Measurements from ENCODE around the gene CFAP20. TPM values are rescaled to one million over a fixed set of nuclear protein-coding genes. Genes with fewer than 3 reads are reported as not detected.

The CFAP20 gene
- total RNA-seq, 1 experiment from 2014 or later: 59.7 TPM

DNA sequence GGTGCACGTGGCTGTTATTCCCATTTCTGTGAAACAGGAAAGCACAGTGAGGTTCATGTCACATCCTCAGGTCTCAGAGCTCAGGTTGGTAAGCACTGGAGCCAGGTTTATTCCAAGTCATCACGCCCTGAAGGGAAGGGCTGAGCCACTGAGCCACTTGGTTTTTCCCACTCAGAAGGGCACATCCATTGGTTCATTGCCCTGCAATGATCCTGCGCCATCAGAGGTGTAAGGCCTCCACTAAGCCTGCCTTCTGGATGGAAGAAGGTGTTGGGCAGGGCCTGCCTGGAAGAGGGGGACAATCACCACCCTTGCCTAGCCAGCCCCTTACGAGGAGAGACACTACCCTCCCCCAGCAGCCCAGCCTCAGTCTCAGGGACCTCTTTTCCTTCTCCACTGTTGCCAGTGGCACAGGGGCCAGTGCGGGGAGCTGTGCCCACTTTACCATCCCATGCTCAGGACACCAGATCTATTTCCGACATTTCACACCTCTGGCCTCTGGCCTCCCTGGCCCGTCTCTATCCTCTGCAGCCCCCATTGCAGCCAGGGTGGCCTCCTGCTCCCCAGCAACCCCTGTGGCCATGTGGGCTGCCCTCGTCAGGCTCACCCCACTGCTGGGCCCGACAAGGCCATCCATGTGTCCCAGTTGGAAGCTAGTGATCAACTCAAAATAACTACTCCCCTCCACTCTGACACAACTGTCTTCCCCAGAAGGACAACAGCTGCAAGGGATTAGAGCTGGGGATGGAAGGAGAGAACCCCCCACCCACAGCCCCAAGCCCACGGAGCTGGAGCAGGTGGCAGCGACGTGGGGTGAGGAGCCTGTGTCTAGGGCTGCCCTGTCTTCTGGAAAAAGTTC is 29.9 kb downstream of the CFAP20 start:
- H3K4me3 ChIP-seq (replicated peaks in 1 of 2; ENCODE audit: low read depth in 1 of 2, low read length in 2 of 2): no peak overlapping the region
- ATAC-seq (no peak), DNase-seq (ENCODE audit: low read depth, low spot score) (no peak)
- no peaks in the 10 kb centered on the region for H3K27me3 ChIP-seq (ENCODE audit: insufficient read depth, low read length)
- intact Hi-C loops (cut with micrococcal nuclease): no loop called here
- H3K9me3 ChIP-seq (ENCODE audit: control insufficient read depth in 1 of 2, insufficient read depth in 1 of 2, low read depth in 1 of 2, low read length in 2 of 2): no peaks in the 10 kb centered on the region
- ChIA-PET RAD21 (ENCODE audit: low non-redundant PET in 1 of 2, low total read pairs in 2 of 2, uncharacterized antibody in 2 of 2, unreplicated experiment in 2 of 2) (no interaction called here), POLR2A (no interaction called here), CTCF (interaction anchor here (1.1 to 1.2 kb wide), 2 partner anchors 23 to 99 kb away, joined by 3 to 5 read pairs; partner anchors contain the start of gene ZNF319)
- no peaks in the 10 kb centered on the region for H3K9me2 ChIP-seq (ENCODE audit: insufficient read depth)
- H3K4me1 ChIP-seq (ENCODE audit: control insufficient read depth in 1 of 2, insufficient read depth in 2 of 2, low read length in 2 of 2): peaks cover 0 to 16% of the 10 kb centered on the region in 2 experiments; a peak in 2 of 4 replicates
- no TSS peak for BruUV-seq (replicated peaks)
- H3K4me2 ChIP-seq (ENCODE audit: low read length): no peak overlapping the region
- no peak overlapping the region for H2AFZ ChIP-seq (ENCODE audit: low read depth, low read length, poor library complexity, severe bottlenecking)
- no peaks in the 10 kb centered on the region for H3K36me3 ChIP-seq (ENCODE audit: control insufficient read depth in 1 of 2, insufficient read depth in 2 of 2, low read length in 2 of 2)
- H3K9ac ChIP-seq (ENCODE audit: low read length): no peak overlapping the region
- H3K79me2 ChIP-seq (ENCODE audit: insufficient read depth, low read length): no peaks in the 10 kb centered on the region
- no peaks in the 10 kb centered on the region for H4K20me1 ChIP-seq (ENCODE audit: insufficient read depth)
- TF ChIP-seq RAD21 (IDR thresholded peaks at IDR 0.05; ENCODE audit: low read depth): no peak
- TF ChIP-seq ZNF274 (IDR thresholded peaks at IDR 0.05; ENCODE audit: low read depth, low read length): no peak
- no peak for TF ChIP-seq YY1 (IDR thresholded peaks at IDR 0.05; ENCODE audit: extremely low read depth, insufficient replicate concordance, low read depth, low read length)
- no peak for TF ChIP-seq EZH2 (IDR thresholded peaks at IDR 0.05)
- no peak for TF ChIP-seq POLR2AphosphoS5 (IDR thresholded peaks at IDR 0.05; ENCODE audit: low read depth, low read length)
- H3K27ac ChIP-seq (ENCODE audit: low read depth, low read length): no peak overlapping the region

DNA sequence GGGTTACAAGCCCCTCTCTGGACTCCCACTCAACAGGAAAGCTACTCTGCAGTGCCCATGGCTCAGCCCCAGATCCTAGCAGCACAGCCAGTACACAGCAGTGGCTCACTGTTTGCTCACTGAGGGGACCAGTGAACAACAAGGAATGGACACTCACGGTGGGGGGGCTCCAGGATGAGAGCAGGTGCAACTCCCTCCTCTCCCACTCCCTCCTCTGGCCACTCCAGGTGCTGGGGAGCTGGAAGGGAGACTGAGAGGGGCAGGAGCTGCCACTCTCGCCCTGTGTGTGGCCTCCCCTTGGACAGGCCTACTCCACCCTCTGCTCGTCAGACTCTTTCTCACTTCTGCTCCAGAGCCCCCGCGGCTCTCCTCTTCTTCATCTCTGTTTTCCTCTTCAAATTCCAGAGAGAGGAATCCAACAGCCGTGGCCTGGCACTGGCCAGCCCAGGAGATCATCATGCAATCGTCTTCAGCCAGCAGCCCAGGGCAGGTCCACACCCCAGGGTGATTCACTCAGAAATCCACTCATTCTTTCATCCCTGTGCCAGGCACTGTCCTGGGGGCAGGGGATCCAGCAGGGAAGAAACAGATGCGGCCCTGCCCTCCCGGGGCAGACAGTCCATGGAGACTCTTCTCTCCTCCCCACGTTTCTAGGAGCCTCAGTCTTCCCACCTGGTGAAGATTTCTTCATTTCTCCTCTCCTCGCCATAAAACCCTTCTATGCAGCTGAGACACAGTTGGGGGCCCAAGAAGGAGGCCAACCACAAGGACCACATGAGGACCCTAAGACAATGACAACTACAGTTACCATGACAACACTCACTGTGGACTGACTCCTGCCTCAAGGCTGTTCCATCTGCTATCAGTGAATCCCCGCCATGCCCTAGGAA is 30.7 kb downstream of the CFAP20 start:
- TF ChIP-seq EGR1 (IDR thresholded peaks at IDR 0.05; ENCODE audit: low read depth) (no peak), JUND (IDR thresholded peaks at IDR 0.05) (no peak), POLR2A (IDR thresholded peaks at IDR 0.05; ENCODE audit: borderline replicate concordance, extremely low read depth, insufficient read depth, insufficient read length) (no peak), TCF7L2 (IDR thresholded peaks at IDR 0.05; ENCODE audit: borderline replicate concordance, extremely low read depth, insufficient read depth, insufficient read length) (no peak), RAD21 (IDR thresholded peaks at IDR 0.05; ENCODE audit: low read depth) (no peak), ZFX (IDR thresholded peaks at IDR 0.05) (no peak), MAX (IDR thresholded peaks at IDR 0.05) (no peak), YY1 (IDR thresholded peaks at IDR 0.05; ENCODE audit: extremely low read depth, insufficient replicate concordance, low read depth, low read length) (no peak), REST (IDR thresholded peaks at IDR 0.05; ENCODE audit: low read depth) (no peak), EZH2 (IDR thresholded peaks at IDR 0.05) (no peak)
- ATAC-seq (no peak), DNase-seq (ENCODE audit: low read depth, low spot score) (no peak)
- H3K9me3 ChIP-seq (ENCODE audit: control insufficient read depth in 1 of 2, insufficient read depth in 1 of 2, low read depth in 1 of 2, low read length in 2 of 2): no peaks in the 10 kb centered on the region
- H3K79me2 ChIP-seq (ENCODE audit: insufficient read depth, low read length): no peaks in the 10 kb centered on the region
- no peak overlapping the region for H2AFZ ChIP-seq (ENCODE audit: low read depth, low read length, poor library complexity, severe bottlenecking)
- no peaks in the 10 kb centered on the region for H3K36me3 ChIP-seq (ENCODE audit: control insufficient read depth in 1 of 2, insufficient read depth in 2 of 2, low read length in 2 of 2)
- intact Hi-C loops (cut with micrococcal nuclease): no loop called here
- ChIA-PET RAD21 (ENCODE audit: low non-redundant PET in 1 of 2, low total read pairs in 2 of 2, uncharacterized antibody in 2 of 2, unreplicated experiment in 2 of 2) (interaction anchor here (0.6 to 0.7 kb wide), 3 partner anchors 14 to 78 kb away, joined by 3 to 8 read pairs (median 6); no protein-coding TSS in a partner anchor), CTCF (interaction anchor here (0.6 to 1.7 kb wide), 6 partner anchors 20 to 239 kb away, joined by 3 to 9 read pairs (median 5); no protein-coding TSS in a partner anchor), POLR2A (no interaction called here)
- H3K4me2 ChIP-seq (ENCODE audit: low read length): no peak overlapping the region; the same call in 1 of the 2 replicates
- H3K9me2 ChIP-seq (ENCODE audit: insufficient read depth): no peaks in the 10 kb centered on the region
- no peaks in the 10 kb centered on the region for H3K27me3 ChIP-seq (ENCODE audit: insufficient read depth, low read length)
- H3K4me3 ChIP-seq (replicated peaks in 1 of 2; ENCODE audit: low read depth in 1 of 2, low read length in 2 of 2): no peak overlapping the region
- no peak overlapping the region for H3K27ac ChIP-seq (ENCODE audit: low read depth, low read length)
- H3K4me1 ChIP-seq (ENCODE audit: control insufficient read depth in 1 of 2, insufficient read depth in 2 of 2, low read length in 2 of 2): peaks cover 0 to 16% of the 10 kb centered on the region in 2 experiments; a peak in 2 of 4 replicates
- no TSS peak for BruUV-seq (replicated peaks)
- no peaks in the 10 kb centered on the region for H4K20me1 ChIP-seq (ENCODE audit: insufficient read depth)
- H3K9ac ChIP-seq (ENCODE audit: low read length): no peak overlapping the region

All from HCT116 (cell line).